Cardiac muscle cell (in vitro differentiated cells and primary cell): ENCODE measurements around the gene EPB42. TPM values are rescaled to one million over a fixed set of nuclear protein-coding genes. Genes with fewer than 3 reads are reported as not detected.

ENCODE experiments used
- DNase-seq, 2 donors: peaks; one replicate each; pipeline versions ENCODE4 v3.0.0 to v3.0.0-alpha.2; 2010 to 2017; ENCODE audit warnings: low read depth in 1 of 2, low spot score in 1 of 2
- H3K27ac ChIP-seq: fragments of 200-600 bp; sonication (generic); 2 replicates; pipeline ENCODE4 v1.5.1; 2016
- H3K27me3 ChIP-seq: fragments of 200-600 bp; sonication (generic); 2 replicates; pipeline ENCODE4 v1.6.0; 2016; ENCODE audit warnings: control low read depth
- H3K36me3 ChIP-seq: fragments of 200-600 bp; sonication (generic); 2 replicates; pipeline ENCODE4 v1.5.1; 2016; ENCODE audit warnings: control low read depth
- H3K4me1 ChIP-seq: fragments of 200-600 bp; sonication (generic); 2 replicates; pipeline ENCODE4 v1.8.1; 2017; ENCODE audit warnings: low read depth, mild to moderate bottlenecking, mixed run types
- H3K4me3 ChIP-seq: fragments of 200-600 bp; sonication (generic); 2 replicates; pipeline ENCODE4 v1.5.1; 2016; ENCODE audit warnings: mild to moderate bottlenecking
- H3K9me3 ChIP-seq: fragments of 200-600 bp; sonication (generic); 2 replicates; pipeline ENCODE4 v1.5.1; 2017; ENCODE audit warnings: low read depth, mild to moderate bottlenecking, control low read depth
- CTCF ChIP-seq: IDR thresholded peaks from 2 replicates; pipeline ENCODE4 v1.5.1; 2012; ENCODE audit warnings: low read depth, mild to moderate bottlenecking, low read length
- polyA plus RNA-seq: library from polyadenylated mRNA; unstranded; fragments of >200 nt; fragmentation: Nextera tagmentation; extraction: Ambion mirVana; gene quantifications from 2 replicates; pipeline ENCODE4 v1.2.1, GENCODE V29; 2016
- total RNA-seq: library from RNA; depleted of rRNA; stranded (reverse); fragments of >200 nt; gene quantifications from 2 replicates; pipeline ENCODE4 v1.2.3, GENCODE V29; 2016

Gene EPB42
- total and polyA plus RNA-seq, 2 experiments from 2014 or later = 0.12 to 0.94 TPM

- TF ChIP-seq CTCF = no peak
- Histone ChIP-seq H3K27ac (no peak overlapping the region), H3K27me3 (peaks cover 30% of the 10 kb centered on the region), H3K4me3 (no peak overlapping the region), H3K4me1 (no peaks in the 10 kb centered on the region), H3K36me3 (no peaks in the 10 kb centered on the region), H3K9me3 (no peaks in the 10 kb centered on the region)
- DNase-seq = no peak
These were observed 45.6 kb upstream of the EPB42 start for GRCh38 chr15:43266386-43266785.

GRCh38 chr15:43260011-43260615 is 39.3 kb upstream of the EPB42 start:
- no peak for TF ChIP-seq CTCF
- Histone ChIP-seq H3K4me3 (no peak overlapping the region), H3K27ac (no peak overlapping the region), H3K9me3 (no peaks in the 10 kb centered on the region), H3K27me3 (peaks cover 18% of the 10 kb centered on the region), H3K4me1 (no peaks in the 10 kb centered on the region), H3K36me3 (no peaks in the 10 kb centered on the region)
- DNase-seq = no peak

GRCh38 chr15:43258781-43259180 is 38.0 kb upstream of the EPB42 start:
- no peak for DNase-seq
- Histone ChIP-seq H3K4me3 (no peak overlapping the region), H3K27me3 (peaks cover 7% of the 10 kb centered on the region), H3K27ac (no peak overlapping the region), H3K4me1 (no peaks in the 10 kb centered on the region), H3K9me3 (no peaks in the 10 kb centered on the region), H3K36me3 (no peaks in the 10 kb centered on the region)
- no peak for TF ChIP-seq CTCF

GRCh38 chr15:43256341-43256740 is 35.5 kb upstream of the EPB42 start:
- no peaks in the 10 kb centered on the region for H3K27me3 ChIP-seq
- no peak overlapping the region for H3K4me3 ChIP-seq
- DNase-seq = no peak
- no peaks in the 10 kb centered on the region for H3K36me3 ChIP-seq
- TF ChIP-seq CTCF = no peak
- H3K27ac ChIP-seq = no peak overlapping the region
- no peaks in the 10 kb centered on the region for H3K9me3 ChIP-seq
- H3K4me1 ChIP-seq = no peaks in the 10 kb centered on the region

- Histone ChIP-seq H3K9me3 (no peaks in the 10 kb centered on the region), H3K4me1 (no peaks in the 10 kb centered on the region), H3K27me3 (no peaks in the 10 kb centered on the region), H3K4me3 (no peak overlapping the region), H3K36me3 (no peaks in the 10 kb centered on the region), H3K27ac (no peak overlapping the region)
- DNase-seq = no peak
- no peak for TF ChIP-seq CTCF
These were observed 34.6 kb upstream of the EPB42 start for GRCh38 chr15:43255376-43255775.
